Astrocyte of the cerebellum (primary cell): ENCODE results near the gene LITAFD.

ENCODE experiments used
- DNase-seq: peaks from one replicate; pipeline ENCODE4 v3.0.0-alpha.2; 2011; ENCODE audit warnings: low read depth
- H3K4me3 ChIP-seq: 2 replicates; pipeline ENCODE4 v1.5.1; 2011; ENCODE audit warnings: mild to moderate bottlenecking, low read depth, low read length, moderate library complexity
- CTCF ChIP-seq: IDR thresholded peaks from 2 replicates; pipeline ENCODE4 v1.5.1; 2012; ENCODE audit warnings: low read length, low read depth, moderate library complexity, mild to moderate bottlenecking; ENCODE audit errors: missing control alignments
- in situ Hi-C: cut with HindIII; loops from 2 replicates; pipeline ENCODE4 v1.10.0; 2017; ENCODE audit warnings: low sequenced_read_pairs

The LITAFD gene

GRCh38 chr16:8892101-8892575, 10.0 kb downstream of the LITAFD start:
- DNase-seq, result no peak
- H3K4me3 ChIP-seq, result no peak overlapping the region
- no peak for TF ChIP-seq CTCF
- in situ Hi-C loops, result no loop called here

DNA sequence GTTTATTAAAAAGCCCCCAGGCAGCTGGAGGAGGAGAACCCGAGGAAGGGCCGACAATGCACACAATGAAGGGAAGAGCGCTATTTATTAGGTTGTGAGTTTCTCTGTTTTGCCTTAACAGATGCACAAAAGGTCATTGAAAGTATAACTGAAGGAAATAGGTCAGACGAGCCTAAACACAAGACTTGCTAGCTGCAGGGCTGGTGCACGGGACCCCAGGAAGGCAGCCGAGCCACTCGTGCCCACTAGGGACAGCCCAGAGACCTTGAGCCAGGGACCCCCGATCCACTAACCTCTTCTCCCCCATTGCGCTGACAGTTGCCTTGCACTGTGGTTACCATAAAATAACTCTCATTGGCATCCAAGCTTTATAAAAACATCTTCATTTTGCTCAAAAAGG, 11.3 kb downstream of the LITAFD start:
- no peak for TF ChIP-seq CTCF
- in situ Hi-C loops, result no loop called here
- no peak for DNase-seq
- no peak overlapping the region for H3K4me3 ChIP-seq

GRCh38 chr16:8893976-8894690, 12.0 kb downstream of the LITAFD start:
- in situ Hi-C loops, result no loop called here
- TF ChIP-seq CTCF, result no peak
- no peak for DNase-seq
- no peak overlapping the region for H3K4me3 ChIP-seq

DNA sequence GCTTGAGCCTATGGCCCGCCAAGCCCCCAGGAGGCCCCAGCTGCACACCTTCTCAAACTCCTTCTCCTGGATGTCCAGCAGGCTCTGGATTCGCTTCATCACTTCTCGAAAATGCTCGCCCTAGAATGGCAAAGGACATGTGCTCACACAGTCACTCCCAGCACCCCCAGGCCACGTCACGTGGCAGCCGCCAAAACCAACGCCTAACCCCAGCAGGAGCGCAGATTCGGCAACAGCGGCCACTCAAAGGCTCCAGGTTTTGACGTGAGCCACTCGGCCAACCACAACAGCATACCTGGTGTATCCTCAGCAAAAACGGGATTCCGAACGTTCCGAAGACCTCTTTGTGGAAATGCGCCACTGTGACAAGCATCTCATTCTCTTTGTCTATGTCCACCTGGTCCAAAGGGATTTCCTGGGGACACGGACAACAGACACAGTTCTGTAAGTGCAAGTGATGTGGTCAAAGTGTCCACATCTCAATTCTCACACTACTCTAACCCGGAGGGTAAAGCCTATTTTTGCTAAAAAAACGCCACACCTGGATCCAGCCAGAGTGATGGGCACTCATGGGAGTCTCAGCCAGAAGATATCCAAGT, 12.7 kb downstream of the LITAFD start:
- no peak overlapping the region for H3K4me3 ChIP-seq
- in situ Hi-C loops, result no loop called here
- DNase-seq, result no peak
- TF ChIP-seq CTCF, result no peak

- DNase-seq, result no peak
- no peak for TF ChIP-seq CTCF
- no peak overlapping the region for H3K4me3 ChIP-seq
- in situ Hi-C loops, result no loop called here
Measured at GRCh38 chr16:8898660-8899318, 16.6 kb downstream of the LITAFD start.

DNA sequence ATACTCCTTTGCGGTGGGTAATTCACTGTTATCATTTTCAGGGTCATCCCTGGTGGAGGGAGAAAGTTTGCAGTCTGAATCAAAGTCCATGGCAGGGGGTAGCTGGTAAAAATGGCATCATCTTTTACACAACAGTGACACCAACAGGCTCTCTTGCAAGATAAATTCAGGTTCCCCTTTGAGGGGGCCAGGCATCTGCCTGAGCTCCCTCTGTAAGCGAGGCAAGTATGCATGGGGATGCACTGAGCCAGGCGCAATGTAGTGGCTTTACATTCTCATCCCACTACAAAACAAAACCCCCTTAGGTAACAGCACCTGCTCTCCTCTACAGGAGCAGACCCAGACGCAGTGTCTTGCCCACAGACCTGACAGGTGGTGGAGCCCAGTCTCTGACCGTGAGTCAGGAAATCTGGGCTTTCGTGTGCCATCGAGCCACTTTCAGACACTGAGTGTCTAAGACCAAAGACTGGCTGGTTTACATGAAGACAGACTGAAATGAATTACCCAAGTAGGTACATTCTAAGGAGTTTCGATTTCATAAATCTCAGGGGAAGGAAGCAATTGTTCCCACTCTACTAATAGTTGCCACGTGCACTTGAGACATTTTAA, 17.7 kb downstream of the LITAFD start:
- in situ Hi-C loops, result loop anchor here (25.0 kb wide), 1 partner anchor 88 kb away; no protein-coding TSS in a partner anchor
- H3K4me3 ChIP-seq, result no peak overlapping the region
- no peak for DNase-seq
- TF ChIP-seq CTCF, result no peak
